Muscle layer of duodenum (tissue), 2 donors: ENCODE results near the gene BHLHA9.

Experiments
- H3K27ac ChIP-seq: one replicate; pipeline ENCODE4 v1.7.0; 2013; ENCODE audit warnings: mild to moderate bottlenecking, low read length
- H3K27me3 ChIP-seq: one replicate; pipeline ENCODE4 v1.7.0; 2013; ENCODE audit warnings: low read depth, mild to moderate bottlenecking, control low read depth, low read length
- H3K36me3 ChIP-seq, 2 donors: one replicate each; pipeline ENCODE4 v1.7.0; 2013; ENCODE audit warnings: low read length in 2 of 2, control low read depth in 1 of 2, mild to moderate bottlenecking in 1 of 2; ENCODE audit not compliant: insufficient read depth in 2 of 2, control insufficient read depth in 1 of 2
- H3K4me1 ChIP-seq, 2 donors: one replicate each; pipeline ENCODE4 v1.7.0; 2013; ENCODE audit warnings: low read length in 2 of 2, mild to moderate bottlenecking in 2 of 2, control low read depth in 1 of 2, moderate library complexity in 1 of 2; ENCODE audit not compliant: insufficient read depth in 2 of 2, control insufficient read depth in 1 of 2
- H3K4me3 ChIP-seq, 2 donors: one replicate each; pipeline ENCODE4 v1.7.0; 2013; ENCODE audit warnings: low read length in 2 of 2, low read depth in 1 of 2, mild to moderate bottlenecking in 1 of 2
- H3K9me3 ChIP-seq, 2 donors: one replicate each; pipeline ENCODE4 v1.7.0; 2013; ENCODE audit warnings: low read length in 2 of 2, control low read depth in 1 of 2, mild to moderate bottlenecking in 1 of 2; ENCODE audit not compliant: control insufficient read depth in 1 of 2
- donor health status: healthy.

Gene BHLHA9

DNA sequence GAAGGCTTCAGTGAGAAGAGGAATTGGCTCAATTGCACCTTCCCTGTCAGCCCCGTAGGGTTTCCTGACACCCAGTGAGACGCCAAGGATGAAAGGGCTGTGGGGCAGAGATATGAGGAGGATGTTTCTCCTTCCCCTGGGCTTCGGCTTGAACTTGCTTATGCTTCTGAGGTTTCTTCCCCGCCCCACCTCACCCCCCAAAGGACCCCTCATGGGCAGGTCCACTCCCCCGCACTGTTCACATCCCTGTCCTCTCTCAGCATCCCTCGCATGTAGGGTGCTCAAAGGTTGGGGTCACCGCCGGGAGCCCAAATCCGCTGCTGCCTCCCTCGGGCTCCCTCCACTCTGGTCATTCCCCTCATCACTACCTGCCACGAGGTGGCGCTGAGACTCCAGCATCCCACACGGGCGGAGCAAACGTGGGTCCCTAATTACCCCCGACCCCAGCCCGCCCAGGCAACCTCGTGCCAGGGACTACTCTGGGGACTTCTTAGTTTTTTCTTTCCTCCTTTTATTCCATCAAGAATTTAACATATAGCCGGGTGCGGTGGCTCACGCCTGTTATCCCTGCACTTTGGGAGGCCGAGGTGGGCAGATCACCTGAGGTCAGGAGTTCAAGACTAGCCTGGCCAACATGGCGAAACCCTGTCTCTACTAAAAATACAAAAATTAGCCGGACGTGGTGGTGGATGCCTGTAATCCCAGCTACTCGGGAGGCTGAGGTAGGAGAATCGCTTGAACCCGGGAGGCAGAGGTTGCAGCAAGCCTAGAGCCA, 5.9 kb downstream of the BHLHA9 start:
- H3K4me1 ChIP-seq = no peaks in the 10 kb centered on the region
- H3K27ac ChIP-seq = no peak overlapping the region
- H3K4me3 ChIP-seq = no peak overlapping the region
- no peaks in the 10 kb centered on the region for H3K36me3 ChIP-seq
- peaks cover 8% of the 10 kb centered on the region for H3K27me3 ChIP-seq
- H3K9me3 ChIP-seq = no peaks in the 10 kb centered on the region

- Histone ChIP-seq H3K9me3 (no peaks in the 10 kb centered on the region), H3K36me3 (no peaks in the 10 kb centered on the region), H3K27me3 (no peaks in the 10 kb centered on the region), H3K4me3 (no peak overlapping the region), H3K4me1 (no peaks in the 10 kb centered on the region), H3K27ac (no peak overlapping the region)
Observed at GRCh38 chr17:1280652-1281051, 10.4 kb downstream of the BHLHA9 start.

GRCh38 chr17:1286379-1287106, 16.3 kb downstream of the BHLHA9 start:
- Histone ChIP-seq H3K4me3 (no peak overlapping the region), H3K36me3 (no peaks in the 10 kb centered on the region), H3K27me3 (no peaks in the 10 kb centered on the region), H3K4me1 (no peaks in the 10 kb centered on the region), H3K9me3 (no peaks in the 10 kb centered on the region), H3K27ac (no peak overlapping the region)

GRCh38 chr17:1289695-1290094, 19.5 kb downstream of the BHLHA9 start:
- Histone ChIP-seq H3K36me3 (no peaks in the 10 kb centered on the region), H3K4me1 (no peaks in the 10 kb centered on the region), H3K4me3 (no peak overlapping the region)

GRCh38 chr17:1290676-1291075, 20.4 kb downstream of the BHLHA9 start:
- Histone ChIP-seq H3K9me3 (no peaks in the 10 kb centered on the region), H3K36me3 (no peaks in the 10 kb centered on the region), H3K27me3 (no peaks in the 10 kb centered on the region), H3K27ac (no peak overlapping the region), H3K4me3 (no peak overlapping the region), H3K4me1 (no peaks in the 10 kb centered on the region)

More at GRCh38 chr17:1289695-1290094, 19.5 kb downstream of the BHLHA9 start:
- H3K27ac ChIP-seq = no peak overlapping the region
- no peaks in the 10 kb centered on the region for H3K27me3 ChIP-seq
- no peaks in the 10 kb centered on the region for H3K9me3 ChIP-seq

DNA sequence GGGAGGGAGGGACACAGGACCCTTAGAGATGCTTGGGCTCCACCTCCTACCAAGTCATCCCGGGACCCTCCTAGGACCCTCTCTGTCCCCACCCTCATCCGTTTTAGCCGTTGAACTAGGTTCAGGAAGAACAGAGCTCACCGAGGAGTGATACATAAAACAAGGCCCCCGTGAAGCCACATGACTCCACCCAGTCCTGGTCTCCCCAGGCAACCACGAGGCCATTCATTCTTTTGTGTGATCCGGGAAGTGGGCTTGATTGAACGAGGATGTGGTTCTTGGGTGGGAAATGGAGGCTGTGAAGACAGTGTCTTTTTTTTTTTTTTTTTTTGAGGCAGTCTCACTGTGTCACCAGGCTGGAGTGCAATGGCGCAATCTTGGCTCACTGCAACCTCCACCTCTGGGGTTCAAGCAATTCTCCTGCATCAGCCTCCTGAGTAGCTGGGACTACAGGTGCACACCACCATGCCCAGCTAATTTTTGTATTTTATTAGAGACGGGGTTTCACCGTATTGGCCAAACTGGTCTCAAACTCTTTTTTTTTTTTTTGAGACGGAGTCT, 24.0 kb downstream of the BHLHA9 start:
- Histone ChIP-seq H3K27me3 (peaks cover 6% of the 10 kb centered on the region), H3K4me3 (no peak overlapping the region), H3K27ac (no peak overlapping the region), H3K4me1 (peaks cover 0 to 7% of the 10 kb centered on the region in 2 donors), H3K9me3 (no peaks in the 10 kb centered on the region), H3K36me3 (no peaks in the 10 kb centered on the region)

GRCh38 chr17:1298606-1299005, 28.4 kb downstream of the BHLHA9 start:
- Histone ChIP-seq H3K4me3 (peak overlapping the region in 1 of 2 donors; percentile 3), H3K27ac (no peak overlapping the region), H3K36me3 (no peaks in the 10 kb centered on the region), H3K27me3 (peaks cover 6% of the 10 kb centered on the region), H3K4me1 (peaks cover 0 to 7% of the 10 kb centered on the region in 2 donors), H3K9me3 (no peaks in the 10 kb centered on the region)

DNA sequence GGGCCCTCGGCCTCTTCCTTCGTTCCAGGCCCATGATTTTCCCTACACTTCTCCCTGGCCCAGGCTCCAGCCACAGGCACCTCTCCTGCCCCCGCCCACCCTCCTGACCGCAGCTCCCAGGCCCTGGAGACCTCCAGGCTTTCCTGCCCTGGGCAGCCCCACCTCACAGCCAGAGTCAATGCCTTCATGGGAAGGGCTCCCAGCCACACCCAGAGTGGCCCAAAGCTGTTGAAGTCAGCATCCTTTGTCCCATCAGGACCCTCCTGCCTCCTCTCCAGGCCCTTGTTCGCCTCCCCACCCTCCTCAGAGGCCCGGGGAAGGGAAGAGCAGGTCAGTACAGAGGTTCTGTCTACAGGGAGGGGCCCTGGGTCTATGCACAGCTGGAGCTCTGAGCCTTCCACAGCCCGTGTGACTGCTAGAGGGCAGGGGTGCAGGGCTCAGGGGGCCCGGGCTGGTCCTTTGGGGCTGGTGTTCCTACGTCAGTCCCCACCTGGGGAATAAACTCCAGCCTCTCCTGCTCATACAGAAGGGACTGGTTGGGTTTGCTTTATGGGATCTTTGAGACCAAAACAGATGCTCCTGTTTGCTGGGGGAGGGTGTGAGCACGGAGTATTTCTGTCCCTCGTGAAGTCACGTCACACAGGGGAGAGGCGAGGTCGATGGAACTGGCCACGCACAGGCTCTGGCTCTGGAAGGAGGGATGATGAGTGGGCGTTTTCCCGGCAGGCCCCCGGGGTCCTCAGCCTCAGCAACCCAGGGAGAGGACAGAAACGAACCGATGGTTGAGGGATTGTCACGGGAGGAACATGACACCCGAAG, 29.5 kb downstream of the BHLHA9 start:
- Histone ChIP-seq H3K27me3 (peaks cover 6% of the 10 kb centered on the region), H3K4me1 (peaks cover 0 to 7% of the 10 kb centered on the region in 2 donors), H3K9me3 (no peaks in the 10 kb centered on the region), H3K4me3 (no peak overlapping the region), H3K36me3 (no peaks in the 10 kb centered on the region), H3K27ac (no peak overlapping the region)

DNA sequence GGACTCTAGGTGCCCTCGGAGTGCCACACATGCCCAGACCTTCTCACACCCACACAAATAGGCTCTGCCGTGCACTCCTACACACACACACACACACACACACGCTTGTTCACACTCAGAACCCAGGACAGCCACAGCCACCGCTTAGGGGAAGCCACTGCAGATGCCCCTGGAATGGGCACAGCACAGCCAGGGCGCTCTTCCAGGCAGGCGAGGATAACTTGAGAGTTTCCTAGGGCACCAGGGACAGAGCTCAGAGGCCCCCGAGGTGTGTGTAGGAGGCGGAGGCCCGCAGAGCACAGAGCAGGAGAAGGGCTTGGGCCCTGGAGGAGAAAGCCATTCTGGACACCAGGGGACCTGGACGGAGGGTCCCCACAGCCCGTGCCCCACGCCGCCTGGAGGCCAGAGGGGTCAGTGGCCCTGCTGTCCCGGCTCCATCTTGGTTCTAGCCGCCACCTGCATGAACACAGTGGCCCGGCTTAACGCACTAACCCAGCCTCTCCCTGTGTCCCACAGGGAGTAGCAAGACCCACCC, 30.2 kb downstream of the BHLHA9 start:
- Histone ChIP-seq H3K9me3 (no peaks in the 10 kb centered on the region), H3K27me3 (peaks cover 6% of the 10 kb centered on the region), H3K36me3 (no peaks in the 10 kb centered on the region), H3K4me3 (no peak overlapping the region), H3K27ac (no peak overlapping the region), H3K4me1 (peaks cover 0 to 7% of the 10 kb centered on the region in 2 donors)

DNA sequence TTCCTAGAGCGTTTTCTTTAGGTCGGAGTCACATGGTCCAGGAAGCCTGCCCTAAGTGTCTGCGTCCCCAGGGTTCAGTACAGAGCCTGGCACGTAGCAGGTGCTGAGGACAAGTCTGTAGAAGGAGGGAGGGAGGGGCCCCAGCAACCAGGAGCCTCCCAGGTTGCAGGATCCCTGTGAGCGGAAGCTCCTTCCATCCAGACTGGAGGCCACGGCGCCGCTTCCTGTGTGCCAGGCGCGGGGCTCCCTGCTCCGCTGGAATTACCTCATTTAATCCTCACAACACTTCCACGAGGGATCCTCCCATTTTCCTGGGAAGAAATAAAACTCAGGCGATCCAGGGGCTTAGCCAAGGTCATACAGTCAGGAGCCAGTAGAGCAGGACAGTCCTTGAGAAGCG, 31.3 kb downstream of the BHLHA9 start:
- Histone ChIP-seq H3K9me3 (no peaks in the 10 kb centered on the region), H3K27ac (no peak overlapping the region), H3K4me1 (peaks cover 0 to 7% of the 10 kb centered on the region in 2 donors), H3K36me3 (no peaks in the 10 kb centered on the region), H3K27me3 (peaks cover 6% of the 10 kb centered on the region), H3K4me3 (no peak overlapping the region)

- Histone ChIP-seq H3K27ac (no peak overlapping the region), H3K27me3 (peaks cover 6% of the 10 kb centered on the region), H3K4me3 (no peak overlapping the region), H3K9me3 (no peaks in the 10 kb centered on the region), H3K36me3 (no peaks in the 10 kb centered on the region), H3K4me1 (peaks cover 0 to 7% of the 10 kb centered on the region in 2 donors)
Observed at GRCh38 chr17:1302761-1303160, 32.5 kb downstream of the BHLHA9 start.
